ENCODE results near the gene VMAC.
A peak's percentile ranks its signal among the peaks of the same experiment; 100 is the strongest.

VMAC gene

DNA sequence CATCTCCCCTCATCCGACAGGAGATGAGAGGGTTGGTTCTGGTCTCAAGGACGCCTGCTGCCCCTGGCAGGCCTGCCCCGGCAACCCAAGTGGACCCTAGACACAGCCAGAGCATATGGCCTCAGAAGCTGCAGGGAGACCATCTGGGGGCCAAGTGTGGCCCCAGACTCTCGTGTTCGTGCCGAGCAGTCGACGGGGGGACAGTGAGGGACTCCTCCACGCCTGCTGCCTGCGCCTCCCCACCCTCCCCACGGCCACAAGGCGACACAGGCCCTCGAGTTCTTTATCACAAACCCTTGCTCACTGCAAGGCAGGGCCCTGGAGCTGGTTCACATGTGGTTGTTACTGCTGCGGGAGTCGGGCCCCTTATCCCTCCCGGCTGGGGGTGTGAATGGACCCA is 18.7 kb downstream of the VMAC start:
- H3K4me1 ChIP-seq (ENCODE audit: insufficient read depth, low read length) = peaks cover 30% of the 10 kb centered on the region
- H3K27ac ChIP-seq (ENCODE audit: low read depth, low read length) = no peak overlapping the region
- no peaks in the 10 kb centered on the region for H3K9me3 ChIP-seq (ENCODE audit: low read length)
- H3K9ac ChIP-seq (ENCODE audit: low read length) = no peak overlapping the region
- H3K4me3 ChIP-seq (ENCODE audit: low read depth in 1 of 2, low read length in 2 of 2) = no peak overlapping the region
- peaks cover 89% of the 10 kb centered on the region for H3K36me3 ChIP-seq (ENCODE audit: insufficient read depth, low read length)
- H3K27me3 ChIP-seq (ENCODE audit: control insufficient read depth in 1 of 2, insufficient read depth in 2 of 2, low read length in 2 of 2) = no peaks in the 10 kb centered on the region

DNA sequence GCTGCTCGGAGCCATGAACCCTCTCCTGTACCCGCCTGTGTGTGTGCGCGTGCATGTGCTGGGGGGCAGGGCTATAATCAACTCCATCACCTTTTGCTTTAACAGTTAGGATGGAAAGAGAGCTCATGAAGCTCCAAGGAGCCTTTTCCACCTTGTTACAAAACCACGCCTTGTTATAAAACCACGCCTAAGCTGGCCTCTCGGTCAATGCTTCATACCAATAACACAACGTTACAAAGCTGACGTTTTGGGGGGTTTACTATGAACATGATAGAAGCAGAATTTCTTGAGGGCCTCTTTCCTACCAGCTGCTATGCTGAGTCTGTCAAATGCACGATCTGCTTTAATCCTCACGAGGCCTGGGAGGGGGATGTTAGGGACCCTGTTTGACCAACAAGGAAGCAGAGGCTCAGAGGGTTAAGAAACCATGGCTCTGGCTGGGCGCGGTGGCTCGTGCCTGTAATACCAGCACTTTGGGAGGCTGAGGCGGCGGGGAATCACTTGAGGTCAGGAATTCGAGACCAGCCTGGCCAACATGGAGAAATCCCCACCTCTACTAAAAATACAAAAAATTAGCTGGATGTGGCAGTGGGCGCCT is 21.3 kb downstream of the VMAC start:
- Histone ChIP-seq H3K27me3 (ENCODE audit: control insufficient read depth in 1 of 2, insufficient read depth in 2 of 2, low read length in 2 of 2) (no peaks in the 10 kb centered on the region), H3K4me1 (ENCODE audit: insufficient read depth, low read length) (peaks cover 31% of the 10 kb centered on the region), H3K36me3 (ENCODE audit: insufficient read depth, low read length) (peaks cover 91% of the 10 kb centered on the region), H3K9ac (ENCODE audit: low read length) (peak overlapping the region; percentile 20), H3K4me3 (ENCODE audit: low read depth in 1 of 2, low read length in 2 of 2) (no peak overlapping the region), H3K27ac (ENCODE audit: low read depth, low read length) (peak overlapping the region; percentile 73), H3K9me3 (ENCODE audit: low read length) (no peaks in the 10 kb centered on the region)

DNA sequence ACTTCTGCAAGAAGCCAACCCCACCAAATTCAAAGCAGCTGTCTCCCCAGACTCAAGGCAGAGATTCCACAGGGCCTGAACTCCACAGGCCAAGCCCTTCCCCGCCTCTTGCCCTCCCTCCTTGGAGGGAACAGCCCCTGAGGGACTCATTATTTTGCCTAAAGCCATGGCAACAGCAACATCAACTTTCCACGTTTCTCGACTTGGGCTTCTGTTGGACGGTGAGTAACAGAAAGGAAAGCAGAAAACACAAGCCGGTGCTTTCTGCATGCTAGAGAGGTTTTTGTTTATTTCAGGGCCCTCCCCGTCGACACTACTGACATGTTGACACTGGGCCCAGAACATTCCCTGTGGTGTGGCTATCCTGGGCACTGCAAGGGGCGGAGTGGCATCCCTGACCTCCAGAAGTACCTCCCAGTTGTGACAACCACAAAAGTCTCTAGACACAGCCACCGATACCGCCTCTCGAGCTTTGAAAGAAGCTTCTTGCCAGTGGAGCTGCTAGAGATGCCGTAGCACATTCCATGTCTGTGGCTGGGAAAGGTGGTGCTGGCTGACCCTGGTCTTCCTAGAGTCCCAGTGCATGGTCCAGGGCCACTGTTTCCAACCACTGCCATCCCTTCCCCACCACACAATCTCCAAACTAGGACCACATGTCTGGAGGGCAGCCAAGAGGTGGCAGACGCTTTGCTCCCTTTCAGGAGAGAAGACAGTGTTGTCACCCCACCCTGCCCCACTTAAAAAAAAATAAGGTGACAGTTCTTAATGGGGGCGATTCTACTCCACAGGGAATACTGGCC is 22.2 kb downstream of the VMAC start:
- Histone ChIP-seq H3K9me3 (ENCODE audit: low read length) (no peaks in the 10 kb centered on the region), H3K27ac (ENCODE audit: low read depth, low read length) (peak overlapping the region; percentile 73), H3K9ac (ENCODE audit: low read length) (no peak overlapping the region), H3K36me3 (ENCODE audit: insufficient read depth, low read length) (peaks cover 87% of the 10 kb centered on the region), H3K4me1 (ENCODE audit: insufficient read depth, low read length) (peaks cover 36% of the 10 kb centered on the region), H3K27me3 (ENCODE audit: control insufficient read depth in 1 of 2, insufficient read depth in 2 of 2, low read length in 2 of 2) (no peaks in the 10 kb centered on the region), H3K4me3 (ENCODE audit: low read depth in 1 of 2, low read length in 2 of 2) (peak overlapping the region in 1 of 2 donors; percentile 13)

- Histone ChIP-seq H3K4me3 (ENCODE audit: low read depth in 1 of 2, low read length in 2 of 2) (peak overlapping the region in 1 of 2 donors; percentile 13), H3K4me1 (ENCODE audit: insufficient read depth, low read length) (peaks cover 42% of the 10 kb centered on the region), H3K36me3 (ENCODE audit: insufficient read depth, low read length) (peaks cover 81% of the 10 kb centered on the region), H3K27ac (ENCODE audit: low read depth, low read length) (peak overlapping the region; percentile 73), H3K9ac (ENCODE audit: low read length) (no peak overlapping the region), H3K9me3 (ENCODE audit: low read length) (no peaks in the 10 kb centered on the region), H3K27me3 (ENCODE audit: control insufficient read depth in 1 of 2, insufficient read depth in 2 of 2, low read length in 2 of 2) (no peaks in the 10 kb centered on the region)
These were observed 22.8 kb downstream of the VMAC start for GRCh38 chr19:5927441-5927821.

DNA sequence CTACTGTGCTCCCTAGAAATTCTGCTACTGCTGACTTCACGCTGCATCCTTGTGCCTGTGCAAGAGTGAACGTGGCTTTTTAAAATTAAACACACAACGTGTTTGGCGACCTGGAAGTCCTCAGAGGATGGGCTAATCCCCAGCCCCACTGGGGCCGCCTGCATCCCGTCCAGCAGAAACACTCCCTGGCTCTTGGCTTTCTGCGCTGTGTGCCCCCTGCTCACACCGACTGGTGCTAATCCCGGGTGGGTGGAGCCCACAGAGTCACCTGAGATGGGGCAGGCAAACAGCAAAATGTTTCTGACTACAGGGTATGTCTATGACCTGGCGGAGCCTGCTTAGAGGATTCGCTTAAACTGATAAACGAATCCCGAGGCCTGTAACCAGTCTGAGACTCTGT is 24.5 kb downstream of the VMAC start:
- H3K9ac ChIP-seq (ENCODE audit: low read length) = no peak overlapping the region
- H3K27ac ChIP-seq (ENCODE audit: low read depth, low read length) = no peak overlapping the region
- H3K9me3 ChIP-seq (ENCODE audit: low read length) = no peaks in the 10 kb centered on the region
- H3K4me1 ChIP-seq (ENCODE audit: insufficient read depth, low read length) = peaks cover 59% of the 10 kb centered on the region
- H3K4me3 ChIP-seq (ENCODE audit: low read depth in 1 of 2, low read length in 2 of 2) = no peak overlapping the region
- H3K36me3 ChIP-seq (ENCODE audit: insufficient read depth, low read length) = peaks cover 63% of the 10 kb centered on the region
- no peaks in the 10 kb centered on the region for H3K27me3 ChIP-seq (ENCODE audit: control insufficient read depth in 1 of 2, insufficient read depth in 2 of 2, low read length in 2 of 2)

GRCh38 chr19:5929625-5930024 is 25.0 kb downstream of the VMAC start:
- Histone ChIP-seq H3K27ac (ENCODE audit: low read depth, low read length) (peak overlapping the region; percentile 36), H3K4me1 (ENCODE audit: insufficient read depth, low read length) (peaks cover 64% of the 10 kb centered on the region), H3K36me3 (ENCODE audit: insufficient read depth, low read length) (peaks cover 59% of the 10 kb centered on the region), H3K4me3 (ENCODE audit: low read depth in 1 of 2, low read length in 2 of 2) (no peak overlapping the region), H3K27me3 (ENCODE audit: control insufficient read depth in 1 of 2, insufficient read depth in 2 of 2, low read length in 2 of 2) (no peaks in the 10 kb centered on the region), H3K9ac (ENCODE audit: low read length) (no peak overlapping the region), H3K9me3 (ENCODE audit: low read length) (no peaks in the 10 kb centered on the region)

GRCh38 chr19:5931251-5931650 is 26.6 kb downstream of the VMAC start:
- no peaks in the 10 kb centered on the region for H3K27me3 ChIP-seq (ENCODE audit: control insufficient read depth in 1 of 2, insufficient read depth in 2 of 2, low read length in 2 of 2)
- H3K36me3 ChIP-seq (ENCODE audit: insufficient read depth, low read length) = peaks cover 44% of the 10 kb centered on the region
- H3K4me3 ChIP-seq (ENCODE audit: low read depth in 1 of 2, low read length in 2 of 2) = no peak overlapping the region
- H3K27ac ChIP-seq (ENCODE audit: low read depth, low read length) = peak overlapping the region; percentile 3
- H3K4me1 ChIP-seq (ENCODE audit: insufficient read depth, low read length) = peaks cover 71% of the 10 kb centered on the region
- no peak overlapping the region for H3K9ac ChIP-seq (ENCODE audit: low read length)
- H3K9me3 ChIP-seq (ENCODE audit: low read length) = no peaks in the 10 kb centered on the region

- peaks cover 62% of the 10 kb centered on the region for H3K4me1 ChIP-seq (ENCODE audit: insufficient read depth, low read length)
- H3K27me3 ChIP-seq (ENCODE audit: control insufficient read depth in 1 of 2, insufficient read depth in 2 of 2, low read length in 2 of 2) = no peaks in the 10 kb centered on the region
- peaks cover 39% of the 10 kb centered on the region for H3K36me3 ChIP-seq (ENCODE audit: insufficient read depth, low read length)
- H3K4me3 ChIP-seq (ENCODE audit: low read depth in 1 of 2, low read length in 2 of 2) = no peak overlapping the region
- no peak overlapping the region for H3K9ac ChIP-seq (ENCODE audit: low read length)
- no peaks in the 10 kb centered on the region for H3K9me3 ChIP-seq (ENCODE audit: low read length)
- H3K27ac ChIP-seq (ENCODE audit: low read depth, low read length) = peak overlapping the region; percentile 76
These were observed 27.5 kb downstream of the VMAC start for GRCh38 chr19:5932146-5932545.

DNA sequence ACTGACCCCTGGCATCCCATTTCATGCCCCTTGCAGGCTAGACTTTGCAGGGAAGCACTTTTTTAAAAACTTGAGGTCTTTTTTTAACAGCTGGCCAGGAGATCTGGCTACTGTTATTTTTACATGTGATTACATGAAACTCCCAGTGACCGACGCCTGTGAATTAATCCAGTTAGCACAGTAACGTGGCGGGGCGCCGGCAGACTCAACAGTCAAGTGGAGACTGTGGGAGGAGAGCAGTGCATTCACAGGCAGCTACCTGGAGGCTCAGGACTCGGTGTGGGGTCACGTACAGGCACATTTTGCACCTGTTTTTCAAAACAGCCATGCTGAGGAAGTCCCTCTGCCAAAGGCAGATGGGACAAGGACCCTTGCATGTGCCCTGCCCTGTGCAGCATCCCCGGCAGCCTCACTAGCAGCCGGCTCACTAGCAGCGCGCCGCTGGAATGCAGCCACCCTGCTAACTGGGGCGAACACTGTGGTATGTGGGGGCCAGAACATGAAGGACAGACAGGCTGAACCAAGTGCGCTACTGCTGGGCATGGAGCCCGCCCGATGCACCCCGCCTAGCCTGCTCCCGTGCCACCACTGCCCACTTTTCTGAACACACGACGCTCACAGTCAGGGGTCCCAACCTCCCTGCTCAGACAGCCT is 28.1 kb downstream of the VMAC start:
- H3K9ac ChIP-seq (ENCODE audit: low read length) = no peak overlapping the region
- H3K4me3 ChIP-seq (ENCODE audit: low read depth in 1 of 2, low read length in 2 of 2) = no peak overlapping the region
- peaks cover 60% of the 10 kb centered on the region for H3K4me1 ChIP-seq (ENCODE audit: insufficient read depth, low read length)
- H3K27ac ChIP-seq (ENCODE audit: low read depth, low read length) = peak overlapping the region; percentile 76
- H3K36me3 ChIP-seq (ENCODE audit: insufficient read depth, low read length) = peaks cover 33% of the 10 kb centered on the region
- H3K9me3 ChIP-seq (ENCODE audit: low read length) = no peaks in the 10 kb centered on the region
- H3K27me3 ChIP-seq (ENCODE audit: control insufficient read depth in 1 of 2, insufficient read depth in 2 of 2, low read length in 2 of 2) = no peaks in the 10 kb centered on the region

DNA sequence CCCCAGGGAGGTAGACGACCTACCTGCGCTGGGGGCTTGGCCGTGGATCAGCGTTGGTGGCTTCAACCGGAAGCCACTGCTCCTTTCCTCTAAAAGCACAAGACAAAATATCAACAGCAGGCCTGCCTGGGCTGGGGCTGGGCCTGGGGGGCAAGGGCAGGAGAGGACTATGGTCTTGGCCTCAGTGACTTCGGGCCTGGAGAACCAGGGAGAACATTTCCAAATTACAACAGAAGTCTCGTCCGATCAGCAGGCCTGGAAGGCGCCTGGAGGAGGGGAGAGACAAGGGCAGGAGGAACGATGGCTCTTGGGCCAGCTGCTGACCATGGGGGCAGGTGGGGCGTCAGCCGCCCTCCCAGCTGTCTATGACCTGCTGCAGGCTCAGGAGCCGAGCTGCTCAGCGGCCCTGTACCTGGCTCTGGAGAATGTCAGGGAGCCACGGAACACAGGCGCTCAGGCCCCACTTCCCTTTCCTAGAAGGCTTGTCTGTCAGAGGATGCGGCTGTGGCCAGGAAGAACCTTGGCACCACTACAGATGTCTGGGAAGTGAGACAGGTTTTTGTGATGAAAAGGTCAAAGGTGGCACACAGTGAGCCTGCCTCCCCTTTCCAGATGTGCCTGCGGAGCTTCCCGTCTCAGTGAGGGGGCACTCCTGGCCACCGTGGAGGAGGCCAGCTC is 28.9 kb downstream of the VMAC start:
- no peaks in the 10 kb centered on the region for H3K9me3 ChIP-seq (ENCODE audit: low read length)
- no peak overlapping the region for H3K4me3 ChIP-seq (ENCODE audit: low read depth in 1 of 2, low read length in 2 of 2)
- peaks cover 25% of the 10 kb centered on the region for H3K36me3 ChIP-seq (ENCODE audit: insufficient read depth, low read length)
- no peaks in the 10 kb centered on the region for H3K27me3 ChIP-seq (ENCODE audit: control insufficient read depth in 1 of 2, insufficient read depth in 2 of 2, low read length in 2 of 2)
- peak overlapping the region; percentile 76 for H3K27ac ChIP-seq (ENCODE audit: low read depth, low read length)
- H3K4me1 ChIP-seq (ENCODE audit: insufficient read depth, low read length) = peaks cover 57% of the 10 kb centered on the region
- no peak overlapping the region for H3K9ac ChIP-seq (ENCODE audit: low read length)

DNA sequence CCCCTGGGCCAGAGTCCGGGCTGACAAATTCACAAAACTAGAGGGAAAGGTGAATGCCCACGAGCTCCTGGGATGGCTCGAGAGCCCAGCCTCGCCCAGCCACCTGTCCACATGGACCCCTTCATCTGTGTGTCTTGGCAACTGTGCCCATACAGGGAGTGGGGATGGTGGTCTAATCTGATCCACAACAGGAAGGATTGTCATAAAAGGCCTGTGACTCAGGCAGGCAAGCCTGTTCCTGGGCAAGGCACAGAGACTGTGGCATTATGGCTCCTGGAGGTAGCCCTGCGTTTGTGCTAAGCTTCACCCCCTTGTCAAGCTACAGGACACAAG is 29.4 kb downstream of the VMAC start:
- H3K4me1 ChIP-seq (ENCODE audit: insufficient read depth, low read length) = peaks cover 57% of the 10 kb centered on the region
- H3K27me3 ChIP-seq (ENCODE audit: control insufficient read depth in 1 of 2, insufficient read depth in 2 of 2, low read length in 2 of 2) = no peaks in the 10 kb centered on the region
- H3K4me3 ChIP-seq (ENCODE audit: low read depth in 1 of 2, low read length in 2 of 2) = no peak overlapping the region
- H3K27ac ChIP-seq (ENCODE audit: low read depth, low read length) = peak overlapping the region; percentile 76
- peaks cover 24% of the 10 kb centered on the region for H3K36me3 ChIP-seq (ENCODE audit: insufficient read depth, low read length)
- H3K9me3 ChIP-seq (ENCODE audit: low read length) = no peaks in the 10 kb centered on the region
- no peak overlapping the region for H3K9ac ChIP-seq (ENCODE audit: low read length)
